Endothelial cell of umbilical vein (primary cell): Measurements from ENCODE around the gene ANGPT4.

Source experiments
- POLR2AphosphoS5 ChIP-seq: IDR thresholded peaks from 2 replicates; pipeline ENCODE4 v1.6.1; 2012; ENCODE audit warnings: low read depth, mild to moderate bottlenecking, control low read depth, low read length, moderate library complexity; ENCODE audit not compliant: insufficient read depth
- TF ChIP-seq, protein P1 (sequence below), 2 donors: IDR thresholded peaks; 1 replicate in 1 of 2; 2 replicates in 1 of 2; pipeline ENCODE4 v1.5.1; 2011; ENCODE audit warnings: low read length in 2 of 2, mild to moderate bottlenecking in 2 of 2, moderate library complexity in 2 of 2, control low read depth in 1 of 2, inconsistent platforms in 1 of 2, low read depth in 1 of 2; ENCODE audit not compliant: insufficient read depth in 1 of 2; ENCODE audit errors: extremely low read depth in 1 of 2
- TF ChIP-seq, protein P2 (sequence below): IDR thresholded peaks from 2 replicates; pipeline ENCODE4 v1.6.1; 2011; ENCODE audit not compliant: insufficient read depth, insufficient read length

- TF ChIP-seq, protein P1, sequence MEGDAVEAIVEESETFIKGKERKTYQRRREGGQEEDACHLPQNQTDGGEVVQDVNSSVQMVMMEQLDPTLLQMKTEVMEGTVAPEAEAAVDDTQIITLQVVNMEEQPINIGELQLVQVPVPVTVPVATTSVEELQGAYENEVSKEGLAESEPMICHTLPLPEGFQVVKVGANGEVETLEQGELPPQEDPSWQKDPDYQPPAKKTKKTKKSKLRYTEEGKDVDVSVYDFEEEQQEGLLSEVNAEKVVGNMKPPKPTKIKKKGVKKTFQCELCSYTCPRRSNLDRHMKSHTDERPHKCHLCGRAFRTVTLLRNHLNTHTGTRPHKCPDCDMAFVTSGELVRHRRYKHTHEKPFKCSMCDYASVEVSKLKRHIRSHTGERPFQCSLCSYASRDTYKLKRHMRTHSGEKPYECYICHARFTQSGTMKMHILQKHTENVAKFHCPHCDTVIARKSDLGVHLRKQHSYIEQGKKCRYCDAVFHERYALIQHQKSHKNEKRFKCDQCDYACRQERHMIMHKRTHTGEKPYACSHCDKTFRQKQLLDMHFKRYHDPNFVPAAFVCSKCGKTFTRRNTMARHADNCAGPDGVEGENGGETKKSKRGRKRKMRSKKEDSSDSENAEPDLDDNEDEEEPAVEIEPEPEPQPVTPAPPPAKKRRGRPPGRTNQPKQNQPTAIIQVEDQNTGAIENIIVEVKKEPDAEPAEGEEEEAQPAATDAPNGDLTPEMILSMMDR (IDR thresholded peaks at IDR 0.05; ENCODE audit: extremely low read depth in 1 of 2, insufficient read depth in 1 of 2, low read depth in 1 of 2, low read length in 2 of 2): no peak
- TF ChIP-seq POLR2AphosphoS5: no peak
- TF ChIP-seq, protein P2, sequence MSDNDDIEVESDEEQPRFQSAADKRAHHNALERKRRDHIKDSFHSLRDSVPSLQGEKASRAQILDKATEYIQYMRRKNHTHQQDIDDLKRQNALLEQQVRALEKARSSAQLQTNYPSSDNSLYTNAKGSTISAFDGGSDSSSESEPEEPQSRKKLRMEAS: no peak
Measured at GRCh38 chr20:889106-889505, 27.0 kb downstream of the ANGPT4 start.
